ENCODE data around the gene KSR2.

DNA sequence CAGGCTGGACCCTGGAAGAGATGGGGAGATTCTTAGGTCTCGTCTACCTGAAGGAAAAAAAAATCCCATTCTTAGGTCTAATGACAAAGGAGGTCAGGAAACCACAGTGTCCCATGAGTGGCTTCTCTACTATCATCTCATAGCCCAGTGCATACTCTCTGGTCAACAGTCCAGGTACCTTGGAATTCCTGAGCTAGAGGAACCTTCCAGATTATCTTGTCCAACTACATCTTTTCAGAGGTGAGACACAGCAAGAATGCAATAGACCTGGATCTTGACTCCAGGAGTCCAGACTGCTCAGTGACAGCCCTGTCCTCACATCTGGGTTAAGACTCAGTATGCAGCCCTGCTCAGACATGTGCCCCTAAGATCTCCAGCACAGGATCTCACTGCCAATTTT lies 429.9 kb downstream of the KSR2 start:
- TF ChIP-seq POLR2A (IDR thresholded peaks at IDR 0.05; ENCODE audit: low read depth, low read length) (no peak), RCOR1 (IDR thresholded peaks at IDR 0.05; ENCODE audit: insufficient replicate concordance, low read length) (no peak)
- TF ChIP-seq, protein P1, sequence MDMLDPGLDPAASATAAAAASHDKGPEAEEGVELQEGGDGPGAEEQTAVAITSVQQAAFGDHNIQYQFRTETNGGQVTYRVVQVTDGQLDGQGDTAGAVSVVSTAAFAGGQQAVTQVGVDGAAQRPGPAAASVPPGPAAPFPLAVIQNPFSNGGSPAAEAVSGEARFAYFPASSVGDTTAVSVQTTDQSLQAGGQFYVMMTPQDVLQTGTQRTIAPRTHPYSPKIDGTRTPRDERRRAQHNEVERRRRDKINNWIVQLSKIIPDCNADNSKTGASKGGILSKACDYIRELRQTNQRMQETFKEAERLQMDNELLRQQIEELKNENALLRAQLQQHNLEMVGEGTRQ (IDR thresholded peaks at IDR 0.05; ENCODE audit: low read depth, low read length) = no peak
- TF ChIP-seq, protein P2, sequence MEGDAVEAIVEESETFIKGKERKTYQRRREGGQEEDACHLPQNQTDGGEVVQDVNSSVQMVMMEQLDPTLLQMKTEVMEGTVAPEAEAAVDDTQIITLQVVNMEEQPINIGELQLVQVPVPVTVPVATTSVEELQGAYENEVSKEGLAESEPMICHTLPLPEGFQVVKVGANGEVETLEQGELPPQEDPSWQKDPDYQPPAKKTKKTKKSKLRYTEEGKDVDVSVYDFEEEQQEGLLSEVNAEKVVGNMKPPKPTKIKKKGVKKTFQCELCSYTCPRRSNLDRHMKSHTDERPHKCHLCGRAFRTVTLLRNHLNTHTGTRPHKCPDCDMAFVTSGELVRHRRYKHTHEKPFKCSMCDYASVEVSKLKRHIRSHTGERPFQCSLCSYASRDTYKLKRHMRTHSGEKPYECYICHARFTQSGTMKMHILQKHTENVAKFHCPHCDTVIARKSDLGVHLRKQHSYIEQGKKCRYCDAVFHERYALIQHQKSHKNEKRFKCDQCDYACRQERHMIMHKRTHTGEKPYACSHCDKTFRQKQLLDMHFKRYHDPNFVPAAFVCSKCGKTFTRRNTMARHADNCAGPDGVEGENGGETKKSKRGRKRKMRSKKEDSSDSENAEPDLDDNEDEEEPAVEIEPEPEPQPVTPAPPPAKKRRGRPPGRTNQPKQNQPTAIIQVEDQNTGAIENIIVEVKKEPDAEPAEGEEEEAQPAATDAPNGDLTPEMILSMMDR (conservative IDR thresholded peaks at IDR 0.05; ENCODE audit: low read depth, low read length) = no peak

All from IMR-90 (cell line).